Prostate gland (tissue), 2 donors: ENCODE measurements around the gene TSEN2.

Experiments
- CTCF ChIP-seq, 4 experiments: fragments of 200-600 bp in 2 of 4; fragments of 450-650 bp in 2 of 4; sonication (generic) in 2 of 4; IDR thresholded peaks; 1 replicate in 3 of 4; 2 replicates in 1 of 4; pipeline ENCODE4 v1.5.1; 2016 to 2019; ENCODE audit warnings: antibody characterized with exemption in 4 of 4, mild to moderate bottlenecking in 2 of 4, moderate library complexity in 2 of 4
- POLR2A ChIP-seq: fragments of 450-650 bp; IDR thresholded peaks from one replicate; pipeline ENCODE4 v1.6.1; 2016; ENCODE audit warnings: antibody characterized with exemption, mild to moderate bottlenecking

- TF ChIP-seq CTCF (IDR thresholded peaks at IDR 0.05) (no peak), POLR2A (no peak)
Measured at GRCh38 chr3:12496453-12496761, 12.1 kb downstream of the TSEN2 start.
